ENCODE data around the gene TAS2R38.
"Not testable (repeated sequence)": the region's sequence is repeated elsewhere in the genome, so short reads cannot be mapped to it uniquely, and the experiment has no call there.

GRCh38 chr7:141985926-141986325 is 12.4 kb upstream of the TAS2R38 start:
- not testable (repeated sequence) for TF ChIP-seq CTCF (IDR thresholded peaks at IDR 0.05; ENCODE audit: low read depth, low read length, poor library complexity, severe bottlenecking); EZH2phosphoT487 (IDR thresholded peaks at IDR 0.05; ENCODE audit: borderline replicate concordance, low read length)
